ENCODE data around the gene SMARCC1.

DNA sequence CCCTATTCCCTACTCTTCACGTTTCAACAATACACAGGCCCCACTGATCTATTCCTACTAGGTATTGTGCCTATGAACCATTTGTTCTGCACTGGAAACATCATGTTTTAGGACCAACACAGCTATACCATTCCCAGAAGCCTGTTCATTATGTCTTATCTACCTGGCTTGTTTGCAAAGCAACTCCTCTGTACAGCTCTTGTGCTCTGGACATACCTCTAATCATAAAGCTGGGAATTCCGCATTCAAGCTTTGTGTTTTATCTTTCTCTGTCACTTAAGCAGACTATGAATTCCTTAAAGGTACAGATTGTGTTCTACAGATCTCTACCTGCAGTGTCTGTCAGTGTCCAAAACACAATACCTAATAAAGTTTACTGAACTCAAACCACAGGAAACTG is 115.6 kb downstream of the SMARCC1 start:
- TF ChIP-seq POLR2A (IDR thresholded peaks at IDR 0.05), result no peak
- TF ChIP-seq, protein P1, sequence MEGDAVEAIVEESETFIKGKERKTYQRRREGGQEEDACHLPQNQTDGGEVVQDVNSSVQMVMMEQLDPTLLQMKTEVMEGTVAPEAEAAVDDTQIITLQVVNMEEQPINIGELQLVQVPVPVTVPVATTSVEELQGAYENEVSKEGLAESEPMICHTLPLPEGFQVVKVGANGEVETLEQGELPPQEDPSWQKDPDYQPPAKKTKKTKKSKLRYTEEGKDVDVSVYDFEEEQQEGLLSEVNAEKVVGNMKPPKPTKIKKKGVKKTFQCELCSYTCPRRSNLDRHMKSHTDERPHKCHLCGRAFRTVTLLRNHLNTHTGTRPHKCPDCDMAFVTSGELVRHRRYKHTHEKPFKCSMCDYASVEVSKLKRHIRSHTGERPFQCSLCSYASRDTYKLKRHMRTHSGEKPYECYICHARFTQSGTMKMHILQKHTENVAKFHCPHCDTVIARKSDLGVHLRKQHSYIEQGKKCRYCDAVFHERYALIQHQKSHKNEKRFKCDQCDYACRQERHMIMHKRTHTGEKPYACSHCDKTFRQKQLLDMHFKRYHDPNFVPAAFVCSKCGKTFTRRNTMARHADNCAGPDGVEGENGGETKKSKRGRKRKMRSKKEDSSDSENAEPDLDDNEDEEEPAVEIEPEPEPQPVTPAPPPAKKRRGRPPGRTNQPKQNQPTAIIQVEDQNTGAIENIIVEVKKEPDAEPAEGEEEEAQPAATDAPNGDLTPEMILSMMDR (IDR thresholded peaks at IDR 0.05), result no peak
- no peak for TF ChIP-seq POLR2AphosphoS5 (IDR thresholded peaks at IDR 0.05)
